Measurements from ENCODE around the gene LEPR.

Gene LEPR

GRCh38 chr1:65423884-65424572 is 3.6 kb downstream of the LEPR start:
- H3K27ac ChIP-seq (ENCODE audit: low read length) = no peak overlapping the region
- no peak for DNase-seq

GRCh38 chr1:65424573-65424889 is 4.1 kb downstream of the LEPR start:
- Histone ChIP-seq H3K27me3 (replicated peaks; ENCODE audit: insufficient read depth, low read length) (no peaks in the 10 kb centered on the region), H3K27ac (ENCODE audit: low read length) (no peak overlapping the region), H3K36me3 (replicated peaks; ENCODE audit: insufficient read depth, low read length) (no peaks in the 10 kb centered on the region), H2AFZ (ENCODE audit: low read length) (no peak overlapping the region), H3K9ac (ENCODE audit: low read length) (no peak overlapping the region), H3F3A (ENCODE audit: insufficient read depth, low read length) (peaks cover 8% of the 10 kb centered on the region), H3K9me3 (replicated peaks; ENCODE audit: insufficient read depth, low read length) (no peaks in the 10 kb centered on the region), H3K9me2 (replicated peaks; ENCODE audit: insufficient read depth, low read length) (no peaks in the 10 kb centered on the region), H3K4me1 (ENCODE audit: low read length) (0 out of 2 replicates have a peak, but pooled peaks cover 4% of the 10 kb centered on the region), H3K4me2 (ENCODE audit: low read depth, low read length) (no peak overlapping the region), H3K4me3 (ENCODE audit: low read length) (no peak overlapping the region), H3K79me2 (ENCODE audit: low read length) (peaks cover 29% of the 10 kb centered on the region), H4K20me1 (ENCODE audit: insufficient read depth, low read length) (no peaks in the 10 kb centered on the region)
- TF ChIP-seq EZH2 (optimal IDR thresholded peaks at IDR 0.05; ENCODE audit: low read depth, low read length) = no peak
- DNase-seq = no peak

More at GRCh38 chr1:65423884-65424572, 3.6 kb downstream of the LEPR start:
- Histone ChIP-seq H3F3A (ENCODE audit: insufficient read depth, low read length) (peaks cover 13% of the 10 kb centered on the region), H3K4me2 (ENCODE audit: low read depth, low read length) (no peak overlapping the region), H3K79me2 (ENCODE audit: low read length) (peaks cover 29% of the 10 kb centered on the region), H2AFZ (ENCODE audit: low read length) (no peak overlapping the region), H3K27me3 (replicated peaks; ENCODE audit: insufficient read depth, low read length) (no peaks in the 10 kb centered on the region), H4K20me1 (ENCODE audit: insufficient read depth, low read length) (no peaks in the 10 kb centered on the region), H3K9me2 (replicated peaks; ENCODE audit: insufficient read depth, low read length) (no peaks in the 10 kb centered on the region), H3K36me3 (replicated peaks; ENCODE audit: insufficient read depth, low read length) (no peaks in the 10 kb centered on the region), H3K9ac (ENCODE audit: low read length) (no peak overlapping the region), H3K4me3 (ENCODE audit: low read length) (no peak overlapping the region), H3K4me1 (ENCODE audit: low read length) (peaks cover 5% of the 10 kb centered on the region), H3K9me3 (replicated peaks; ENCODE audit: insufficient read depth, low read length) (no peaks in the 10 kb centered on the region)
- TF ChIP-seq EZH2phosphoT487 (IDR thresholded peaks at IDR 0.05; ENCODE audit: low read length) (no peak), CTCF (IDR thresholded peaks at IDR 0.05; ENCODE audit: low read length) (no peak), EZH2 (optimal IDR thresholded peaks at IDR 0.05; ENCODE audit: low read depth, low read length) (no peak)

GRCh38 chr1:65425006-65425405 is 4.5 kb downstream of the LEPR start:
- Histone ChIP-seq H3K9me2 (replicated peaks; ENCODE audit: insufficient read depth, low read length) (no peaks in the 10 kb centered on the region), H3F3A (ENCODE audit: insufficient read depth, low read length) (peaks cover 3% of the 10 kb centered on the region; the same call in 1 of the 2 replicates), H3K27ac (ENCODE audit: low read length) (no peak overlapping the region), H2AFZ (ENCODE audit: low read length) (no peak overlapping the region), H3K9ac (ENCODE audit: low read length) (no peak overlapping the region), H4K20me1 (ENCODE audit: insufficient read depth, low read length) (no peaks in the 10 kb centered on the region), H3K79me2 (ENCODE audit: low read length) (peaks cover 29% of the 10 kb centered on the region), H3K36me3 (replicated peaks; ENCODE audit: insufficient read depth, low read length) (no peaks in the 10 kb centered on the region), H3K4me1 (ENCODE audit: low read length) (0 out of 2 replicates have a peak, but pooled peaks cover 4% of the 10 kb centered on the region), H3K27me3 (replicated peaks; ENCODE audit: insufficient read depth, low read length) (no peaks in the 10 kb centered on the region), H3K4me2 (ENCODE audit: low read depth, low read length) (no peak overlapping the region), H3K9me3 (replicated peaks; ENCODE audit: insufficient read depth, low read length) (no peaks in the 10 kb centered on the region), H3K4me3 (ENCODE audit: low read length) (no peak overlapping the region)
- DNase-seq = no peak
- TF ChIP-seq EZH2 (optimal IDR thresholded peaks at IDR 0.05; ENCODE audit: low read depth, low read length) (no peak), EZH2phosphoT487 (IDR thresholded peaks at IDR 0.05; ENCODE audit: low read length) (no peak), CTCF (IDR thresholded peaks at IDR 0.05; ENCODE audit: low read length) (no peak)

GRCh38 chr1:65425697-65426096 is 5.2 kb downstream of the LEPR start:
- no peak for DNase-seq
- Histone ChIP-seq H3F3A (ENCODE audit: insufficient read depth, low read length) (0 out of 2 replicates have a peak, but pooled peaks cover 3% of the 10 kb centered on the region), H3K4me2 (ENCODE audit: low read depth, low read length) (no peak overlapping the region), H3K4me3 (ENCODE audit: low read length) (no peak overlapping the region), H3K4me1 (ENCODE audit: low read length) (0 out of 2 replicates have a peak, but pooled peaks cover 4% of the 10 kb centered on the region), H3K9me2 (replicated peaks; ENCODE audit: insufficient read depth, low read length) (no peaks in the 10 kb centered on the region), H3K27me3 (replicated peaks; ENCODE audit: insufficient read depth, low read length) (no peaks in the 10 kb centered on the region), H2AFZ (ENCODE audit: low read length) (no peak overlapping the region), H3K79me2 (ENCODE audit: low read length) (peaks cover 29% of the 10 kb centered on the region), H3K27ac (ENCODE audit: low read length) (no peak overlapping the region), H4K20me1 (ENCODE audit: insufficient read depth, low read length) (no peaks in the 10 kb centered on the region), H3K9ac (ENCODE audit: low read length) (no peak overlapping the region), H3K36me3 (replicated peaks; ENCODE audit: insufficient read depth, low read length) (no peaks in the 10 kb centered on the region), H3K9me3 (replicated peaks; ENCODE audit: insufficient read depth, low read length) (no peaks in the 10 kb centered on the region)
- no peak for TF ChIP-seq CTCF (IDR thresholded peaks at IDR 0.05; ENCODE audit: low read length)
- TF ChIP-seq EZH2 (optimal IDR thresholded peaks at IDR 0.05; ENCODE audit: low read depth, low read length) = no peak
- TF ChIP-seq EZH2phosphoT487 (IDR thresholded peaks at IDR 0.05; ENCODE audit: low read length) = no peak
